ENCODE measurements around the gene SAFB2. TPM values are rescaled to one million over a fixed set of nuclear protein-coding genes. Genes with fewer than 3 reads are reported as not detected.

Gene SAFB2
- total RNA-seq, 4 donors from 2014 or later = 13.7 to 19.8 (median 18.4) TPM

DNA sequence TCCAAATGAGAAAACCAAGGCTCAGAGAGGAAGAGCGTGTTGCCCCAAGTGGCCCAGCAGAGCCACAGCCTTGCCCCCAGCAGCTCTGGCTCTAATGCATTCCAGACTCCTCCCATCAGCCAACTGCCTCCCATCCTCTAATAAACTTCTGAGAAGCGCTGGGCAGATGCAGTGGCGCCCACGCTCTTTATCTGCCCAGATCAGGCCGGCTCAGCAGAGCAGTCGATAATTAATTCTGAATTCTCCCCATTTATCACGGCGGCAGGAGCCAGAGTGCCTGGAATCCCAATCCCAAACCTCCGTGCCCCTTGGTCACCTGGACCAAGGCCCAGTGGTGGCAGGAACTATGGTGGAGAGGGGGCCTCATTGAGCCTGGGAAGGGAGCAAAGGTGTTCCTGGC, 68.7 kb downstream of the SAFB2 start:
- DNase-seq (no peak), ATAC-seq (no peak)
- TF ChIP-seq POLR2A (IDR thresholded peaks at IDR 0.05) = no peak
- TF ChIP-seq, protein P1, sequence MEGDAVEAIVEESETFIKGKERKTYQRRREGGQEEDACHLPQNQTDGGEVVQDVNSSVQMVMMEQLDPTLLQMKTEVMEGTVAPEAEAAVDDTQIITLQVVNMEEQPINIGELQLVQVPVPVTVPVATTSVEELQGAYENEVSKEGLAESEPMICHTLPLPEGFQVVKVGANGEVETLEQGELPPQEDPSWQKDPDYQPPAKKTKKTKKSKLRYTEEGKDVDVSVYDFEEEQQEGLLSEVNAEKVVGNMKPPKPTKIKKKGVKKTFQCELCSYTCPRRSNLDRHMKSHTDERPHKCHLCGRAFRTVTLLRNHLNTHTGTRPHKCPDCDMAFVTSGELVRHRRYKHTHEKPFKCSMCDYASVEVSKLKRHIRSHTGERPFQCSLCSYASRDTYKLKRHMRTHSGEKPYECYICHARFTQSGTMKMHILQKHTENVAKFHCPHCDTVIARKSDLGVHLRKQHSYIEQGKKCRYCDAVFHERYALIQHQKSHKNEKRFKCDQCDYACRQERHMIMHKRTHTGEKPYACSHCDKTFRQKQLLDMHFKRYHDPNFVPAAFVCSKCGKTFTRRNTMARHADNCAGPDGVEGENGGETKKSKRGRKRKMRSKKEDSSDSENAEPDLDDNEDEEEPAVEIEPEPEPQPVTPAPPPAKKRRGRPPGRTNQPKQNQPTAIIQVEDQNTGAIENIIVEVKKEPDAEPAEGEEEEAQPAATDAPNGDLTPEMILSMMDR (IDR thresholded peaks at IDR 0.05 in 4 of 5, conservative IDR thresholded peaks at IDR 0.05 in 1 of 5) = no peak
- H3K36me3 ChIP-seq = no peaks in the 10 kb centered on the region
- H3K4me1 ChIP-seq = no peaks in the 10 kb centered on the region
- H3K4me3 ChIP-seq = no peak overlapping the region
- intact Hi-C loops (cut with DNase I; ENCODE audit: low total_unique reads) = no loop called here
- no peaks in the 10 kb centered on the region for H3K9me3 ChIP-seq
- H3K27me3 ChIP-seq = peaks cover 0 to 15% (median 9%) of the 10 kb centered on the region in 3 donors
- in situ Hi-C loops (cut with MboI; ENCODE audit: low sequenced_read_pairs in 4 of 4) = no loop called here
- no peak overlapping the region for H3K27ac ChIP-seq

- no peaks in the 10 kb centered on the region for H3K36me3 ChIP-seq
- no peak for DNase-seq
- in situ Hi-C loops (cut with MboI; ENCODE audit: low sequenced_read_pairs in 4 of 4) (no loop called here), intact Hi-C loops (cut with DNase I; ENCODE audit: low total_unique reads) (no loop called here)
- H3K4me3 ChIP-seq = no peak overlapping the region
- H3K27me3 ChIP-seq = no peaks in the 10 kb centered on the region
- H3K27ac ChIP-seq = no peak overlapping the region
- no peak for ATAC-seq
- H3K9me3 ChIP-seq = no peaks in the 10 kb centered on the region
- H3K4me1 ChIP-seq = no peaks in the 10 kb centered on the region
- TF ChIP-seq, protein P1 (IDR thresholded peaks at IDR 0.05 in 4 of 5, conservative IDR thresholded peaks at IDR 0.05 in 1 of 5) = no peak
- no peak for TF ChIP-seq POLR2A (IDR thresholded peaks at IDR 0.05)
Observed at GRCh38 chr19:5547881-5548280, 74.7 kb downstream of the SAFB2 start.

GRCh38 chr19:5545984-5546383, 76.6 kb downstream of the SAFB2 start:
- no peak for TF ChIP-seq POLR2A (IDR thresholded peaks at IDR 0.05)
- TF ChIP-seq, protein P1 (IDR thresholded peaks at IDR 0.05 in 4 of 5, conservative IDR thresholded peaks at IDR 0.05 in 1 of 5) = no peak
- no peak for DNase-seq
- no peak for ATAC-seq
- H3K27ac ChIP-seq = no peak overlapping the region
- H3K36me3 ChIP-seq = no peaks in the 10 kb centered on the region
- in situ Hi-C loops (cut with MboI; ENCODE audit: low sequenced_read_pairs in 4 of 4) (no loop called here), intact Hi-C loops (cut with DNase I; ENCODE audit: low total_unique reads) (no loop called here)
- H3K27me3 ChIP-seq = no peaks in the 10 kb centered on the region
- no peaks in the 10 kb centered on the region for H3K4me1 ChIP-seq
- H3K4me3 ChIP-seq = no peak overlapping the region
- H3K9me3 ChIP-seq = no peaks in the 10 kb centered on the region

GRCh38 chr19:5545051-5545450, 77.5 kb downstream of the SAFB2 start:
- H3K9me3 ChIP-seq = no peaks in the 10 kb centered on the region
- no peak for DNase-seq
- no peaks in the 10 kb centered on the region for H3K36me3 ChIP-seq
- H3K27ac ChIP-seq = no peak overlapping the region
- H3K4me1 ChIP-seq = no peaks in the 10 kb centered on the region
- no peak overlapping the region for H3K4me3 ChIP-seq
- in situ Hi-C loops (cut with MboI; ENCODE audit: low sequenced_read_pairs in 4 of 4) = no loop called here
- no peaks in the 10 kb centered on the region for H3K27me3 ChIP-seq
- TF ChIP-seq, protein P1 (IDR thresholded peaks at IDR 0.05 in 4 of 5, conservative IDR thresholded peaks at IDR 0.05 in 1 of 5) = no peak
- no peak for TF ChIP-seq POLR2A (IDR thresholded peaks at IDR 0.05)
- intact Hi-C loops (cut with DNase I; ENCODE audit: low total_unique reads) = no loop called here
- no peak for ATAC-seq

DNA sequence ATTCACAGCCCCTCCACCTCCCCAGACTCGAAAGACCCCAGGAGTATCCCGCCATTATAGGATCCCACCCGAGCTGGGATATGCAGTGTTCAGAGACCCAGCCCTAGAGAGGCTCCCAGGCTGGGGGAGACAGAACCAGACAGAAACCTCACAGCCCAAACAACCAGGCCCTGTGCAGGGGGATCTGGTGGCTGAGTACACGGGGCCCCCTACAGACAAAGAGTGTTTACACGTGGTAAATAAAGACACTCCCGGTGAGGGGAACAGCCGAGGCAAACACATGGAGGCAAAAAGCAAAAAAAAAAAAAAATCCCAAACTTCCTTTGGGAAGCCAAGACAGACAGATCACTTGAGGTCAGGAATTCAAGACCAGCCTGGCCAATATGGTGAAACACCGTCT, 79.9 kb downstream of the SAFB2 start:
- Histone ChIP-seq H3K9me3 (no peaks in the 10 kb centered on the region), H3K27ac (no peak overlapping the region), H3K36me3 (no peaks in the 10 kb centered on the region), H3K27me3 (peaks cover 0 to 6% (median 6%) of the 10 kb centered on the region in 3 donors), H3K4me1 (no peaks in the 10 kb centered on the region), H3K4me3 (no peak overlapping the region)
- TF ChIP-seq, protein P1 (IDR thresholded peaks at IDR 0.05 in 4 of 5, conservative IDR thresholded peaks at IDR 0.05 in 1 of 5) = no peak
- no peak for TF ChIP-seq POLR2A (IDR thresholded peaks at IDR 0.05)
- intact Hi-C loops (cut with DNase I; ENCODE audit: low total_unique reads) = no loop called here
- DNase-seq (no peak), ATAC-seq (no peak)
- in situ Hi-C loops (cut with MboI; ENCODE audit: low sequenced_read_pairs in 4 of 4) = no loop called here
